ENCODE results near the gene BICDL1.
"Not testable (repeated sequence)": the region's sequence is repeated elsewhere in the genome, so short reads cannot be mapped to it uniquely, and the experiment has no call there.

BICDL1 gene

GRCh38 chr12:120013659-120014380 lies 24.8 kb downstream of the BICDL1 start:
- no peaks in the 10 kb centered on the region for H3K9me3 Mint-ChIP-seq
- peaks cover 57% of the 10 kb centered on the region for H3K36me3 Mint-ChIP-seq (ENCODE audit: insufficient read depth)
- no peaks in the 10 kb centered on the region for H3K27me3 Mint-ChIP-seq
- H3K27ac Mint-ChIP-seq: peak overlapping the region; percentile 99 to 100
- H3K4me1 Mint-ChIP-seq (ENCODE audit: low read depth in 2 of 2): peaks cover 37 to 59% of the 10 kb centered on the region in 2 donors
- ATAC-seq (replicated peaks): peak; percentile 71
- peak; percentile 44 to 55 (median 47) for DNase-seq
- peak overlapping the region; percentile 60 to 79 for H3K4me3 Mint-ChIP-seq

DNA sequence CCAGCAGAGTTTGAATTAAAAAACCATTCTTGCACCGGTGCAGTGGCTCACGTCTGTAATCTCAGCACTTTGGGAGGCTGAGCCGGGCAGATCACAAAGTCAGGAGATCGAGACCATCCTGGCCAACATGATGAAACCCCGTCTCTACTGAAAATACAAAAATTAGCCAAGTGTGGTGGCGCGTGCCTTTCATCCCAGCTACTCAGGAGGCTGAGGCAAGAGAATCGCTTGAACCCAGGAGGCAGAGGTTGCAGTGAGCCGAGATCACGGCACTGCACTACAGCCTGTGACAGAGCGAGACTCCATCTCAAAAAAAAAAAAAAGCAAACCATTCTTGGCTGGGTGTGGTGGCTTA lies 25.3 kb downstream of the BICDL1 start:
- DNase-seq; H3K9me3 Mint-ChIP-seq; H3K27me3 Mint-ChIP-seq; ATAC-seq (replicated peaks): not testable (repeated sequence)
- H3K4me1 Mint-ChIP-seq (ENCODE audit: low read depth in 2 of 2): peaks cover 37 to 54% of the 10 kb centered on the region in 2 donors
- peaks cover 51% of the 10 kb centered on the region for H3K36me3 Mint-ChIP-seq (ENCODE audit: insufficient read depth)
- peak overlapping the region; percentile 99 to 100 for H3K27ac Mint-ChIP-seq
- H3K4me3 Mint-ChIP-seq: peak overlapping the region; percentile 60 to 79

- peaks cover 44% of the 10 kb centered on the region for H3K36me3 Mint-ChIP-seq (ENCODE audit: insufficient read depth)
- H3K9me3 Mint-ChIP-seq: no peaks in the 10 kb centered on the region
- peaks cover 37 to 56% of the 10 kb centered on the region in 2 donors for H3K4me1 Mint-ChIP-seq (ENCODE audit: low read depth in 2 of 2)
- ATAC-seq (replicated peaks): no peak
- peak overlapping the region; percentile 99 to 100 for H3K27ac Mint-ChIP-seq
- peak overlapping the region; percentile 60 to 79 for H3K4me3 Mint-ChIP-seq
- no peaks in the 10 kb centered on the region for H3K27me3 Mint-ChIP-seq
- DNase-seq: peak in 1 of 3 experiments; percentile 32
Observed at GRCh38 chr12:120015313-120015712, 26.3 kb downstream of the BICDL1 start.

- Mint-ChIP-seq H3K36me3 (ENCODE audit: insufficient read depth) (peaks cover 39% of the 10 kb centered on the region), H3K4me1 (ENCODE audit: low read depth in 2 of 2) (peaks cover 34 to 49% of the 10 kb centered on the region in 2 donors), H3K27ac (peak overlapping the region; percentile 99 to 100), H3K4me3 (peak overlapping the region; percentile 44 to 60)
- not testable (repeated sequence) for H3K9me3 Mint-ChIP-seq; H3K27me3 Mint-ChIP-seq; ATAC-seq (replicated peaks); DNase-seq
Observed at GRCh38 chr12:120016199-120016598, 27.2 kb downstream of the BICDL1 start.

GRCh38 chr12:120019197-120019596 lies 30.2 kb downstream of the BICDL1 start:
- ATAC-seq (replicated peaks): no peak
- DNase-seq: no peak
- H3K27ac Mint-ChIP-seq: no peak overlapping the region
- H3K4me1 Mint-ChIP-seq (ENCODE audit: low read depth in 2 of 2): peaks cover 17 to 28% of the 10 kb centered on the region in 2 donors
- H3K27me3 Mint-ChIP-seq: no peaks in the 10 kb centered on the region
- H3K9me3 Mint-ChIP-seq: no peaks in the 10 kb centered on the region
- H3K36me3 Mint-ChIP-seq (ENCODE audit: insufficient read depth): peaks cover 11% of the 10 kb centered on the region
- H3K4me3 Mint-ChIP-seq: no peak overlapping the region

DNA sequence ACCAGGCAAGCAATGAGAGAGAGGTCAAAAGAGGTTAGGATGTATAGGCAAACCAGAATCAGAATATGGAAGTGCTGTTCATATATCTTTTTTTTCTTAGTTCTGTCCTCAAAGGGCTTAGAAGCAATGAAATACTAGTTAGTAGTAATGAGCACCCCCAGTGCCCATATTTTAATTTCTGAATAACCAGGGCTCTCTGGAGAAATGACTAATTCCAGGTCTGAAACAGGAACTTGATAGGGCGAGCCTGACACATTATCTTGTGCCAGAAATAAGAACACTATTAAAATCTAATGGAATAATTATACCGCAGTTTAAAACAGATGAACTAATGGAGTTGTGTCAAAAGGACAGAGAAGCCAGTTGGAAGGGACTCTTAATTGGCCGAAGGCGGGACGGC lies 30.9 kb downstream of the BICDL1 start:
- no peak for DNase-seq
- H3K27ac Mint-ChIP-seq: peak overlapping the region in 1 of 2 donors; percentile 6
- H3K9me3 Mint-ChIP-seq: no peaks in the 10 kb centered on the region
- ATAC-seq (replicated peaks): no peak
- peaks cover 11% of the 10 kb centered on the region for H3K36me3 Mint-ChIP-seq (ENCODE audit: insufficient read depth)
- no peak overlapping the region for H3K4me3 Mint-ChIP-seq
- H3K27me3 Mint-ChIP-seq: no peaks in the 10 kb centered on the region
- peaks cover 11 to 22% of the 10 kb centered on the region in 2 donors for H3K4me1 Mint-ChIP-seq (ENCODE audit: low read depth in 2 of 2)

GRCh38 chr12:120024193-120024592 lies 35.2 kb downstream of the BICDL1 start:
- H3K27me3 Mint-ChIP-seq: no peaks in the 10 kb centered on the region
- H3K36me3 Mint-ChIP-seq (ENCODE audit: insufficient read depth): peaks cover 11% of the 10 kb centered on the region
- peak overlapping the region; percentile 13 to 20 for H3K27ac Mint-ChIP-seq
- ATAC-seq (replicated peaks): no peak
- H3K4me1 Mint-ChIP-seq (ENCODE audit: low read depth in 2 of 2): peaks cover 0 to 13% of the 10 kb centered on the region in 2 donors
- DNase-seq: no peak
- no peaks in the 10 kb centered on the region for H3K9me3 Mint-ChIP-seq
- H3K4me3 Mint-ChIP-seq: no peak overlapping the region

DNA sequence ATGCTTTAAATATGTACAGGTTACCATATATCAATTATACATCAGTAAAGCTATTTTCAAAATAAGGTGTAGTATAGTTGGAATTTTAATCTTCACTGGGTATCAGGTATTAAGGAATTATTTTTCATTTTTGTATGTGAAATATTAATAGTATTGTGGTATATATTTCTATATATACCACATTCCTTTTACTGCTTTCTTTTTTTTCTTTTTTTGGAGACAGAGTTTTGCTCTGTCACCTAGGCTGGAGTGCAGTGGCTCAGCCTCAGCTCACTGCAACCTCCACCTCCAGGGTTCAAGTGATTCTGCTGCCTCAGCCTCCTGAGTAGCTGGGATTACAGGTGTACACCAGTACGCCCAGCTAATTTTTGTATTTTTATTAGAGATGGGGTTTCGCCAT lies 36.6 kb downstream of the BICDL1 start:
- ATAC-seq (replicated peaks) (no peak), DNase-seq (no peak)
- Mint-ChIP-seq H3K9me3 (no peaks in the 10 kb centered on the region), H3K36me3 (ENCODE audit: insufficient read depth) (peaks cover 11% of the 10 kb centered on the region), H3K27ac (peak overlapping the region in 1 of 2 donors; percentile 65), H3K4me3 (no peak overlapping the region), H3K4me1 (ENCODE audit: low read depth in 2 of 2) (peaks cover 0 to 8% of the 10 kb centered on the region in 2 donors), H3K27me3 (no peaks in the 10 kb centered on the region)

GRCh38 chr12:120032242-120032641 lies 43.2 kb downstream of the BICDL1 start:
- H3K27ac Mint-ChIP-seq: peak overlapping the region in 1 of 2 donors; percentile 17
- no peaks in the 10 kb centered on the region for H3K27me3 Mint-ChIP-seq
- DNase-seq (no peak), ATAC-seq (replicated peaks) (no peak)
- H3K9me3 Mint-ChIP-seq: no peaks in the 10 kb centered on the region
- H3K4me1 Mint-ChIP-seq (ENCODE audit: low read depth in 2 of 2): peaks cover 0 to 12% of the 10 kb centered on the region in 2 donors
- no peak overlapping the region for H3K4me3 Mint-ChIP-seq
- no peaks in the 10 kb centered on the region for H3K36me3 Mint-ChIP-seq (ENCODE audit: insufficient read depth)

GRCh38 chr12:120037851-120038250 lies 48.8 kb downstream of the BICDL1 start:
- peaks cover 5 to 17% of the 10 kb centered on the region in 2 donors for H3K4me1 Mint-ChIP-seq (ENCODE audit: low read depth in 2 of 2)
- H3K27me3 Mint-ChIP-seq: no peaks in the 10 kb centered on the region
- no peaks in the 10 kb centered on the region for H3K9me3 Mint-ChIP-seq
- no peak for ATAC-seq (replicated peaks)
- no peak overlapping the region for H3K4me3 Mint-ChIP-seq
- H3K27ac Mint-ChIP-seq: peak overlapping the region in 1 of 2 donors; percentile 13
- DNase-seq: no peak
- H3K36me3 Mint-ChIP-seq (ENCODE audit: insufficient read depth): peaks cover 11% of the 10 kb centered on the region

- Mint-ChIP-seq H3K36me3 (ENCODE audit: insufficient read depth) (peaks cover 15% of the 10 kb centered on the region), H3K4me1 (ENCODE audit: low read depth in 2 of 2) (peaks cover 5 to 13% of the 10 kb centered on the region in 2 donors), H3K4me3 (no peak overlapping the region), H3K27me3 (no peaks in the 10 kb centered on the region), H3K27ac (peak overlapping the region in 1 of 2 donors; percentile 19), H3K9me3 (no peaks in the 10 kb centered on the region)
- ATAC-seq (replicated peaks) (no peak), DNase-seq (no peak)
Observed at GRCh38 chr12:120039711-120040110, 50.7 kb downstream of the BICDL1 start.

DNA sequence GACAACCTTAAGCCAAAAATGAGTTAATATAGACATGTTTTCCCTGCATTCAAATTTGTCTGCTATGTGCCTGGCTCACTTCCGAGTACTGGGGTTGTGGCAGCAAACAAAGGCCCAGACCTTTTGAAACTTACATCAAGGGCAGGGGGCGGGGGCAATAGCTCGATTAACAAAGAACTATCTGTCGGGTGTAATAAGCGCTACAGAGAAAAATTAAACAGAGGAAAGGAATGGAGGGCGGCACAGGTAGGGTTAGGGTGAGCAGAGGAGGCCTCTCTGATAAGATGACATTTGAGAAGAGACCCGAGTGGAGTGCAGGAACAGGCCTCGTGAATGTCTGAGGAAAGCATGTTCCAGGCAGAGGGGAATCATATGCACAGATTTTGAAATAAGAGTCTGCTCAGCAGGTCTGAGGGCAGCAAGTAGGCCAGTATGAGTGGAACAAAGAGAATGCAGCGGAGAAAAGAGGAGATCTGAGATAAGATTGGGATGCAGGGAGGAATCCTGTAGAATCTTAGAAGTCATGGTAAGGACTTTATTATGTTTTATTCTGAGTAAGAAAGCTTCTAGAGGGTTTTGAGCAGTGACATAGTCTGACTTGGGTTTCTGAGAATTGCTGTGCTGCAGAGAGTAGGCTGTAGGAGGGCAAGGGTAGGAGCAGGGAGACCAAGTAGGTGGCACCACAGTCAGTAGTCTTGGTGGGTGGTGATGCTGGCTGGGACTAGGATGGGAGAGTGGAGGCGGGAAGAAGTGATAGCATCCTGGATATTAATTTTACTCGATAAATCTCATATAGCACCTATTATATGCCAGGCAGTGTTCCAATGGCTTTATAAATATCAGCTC lies 52.6 kb downstream of the BICDL1 start:
- H3K27ac Mint-ChIP-seq: peak overlapping the region; percentile 17 to 85

DNA sequence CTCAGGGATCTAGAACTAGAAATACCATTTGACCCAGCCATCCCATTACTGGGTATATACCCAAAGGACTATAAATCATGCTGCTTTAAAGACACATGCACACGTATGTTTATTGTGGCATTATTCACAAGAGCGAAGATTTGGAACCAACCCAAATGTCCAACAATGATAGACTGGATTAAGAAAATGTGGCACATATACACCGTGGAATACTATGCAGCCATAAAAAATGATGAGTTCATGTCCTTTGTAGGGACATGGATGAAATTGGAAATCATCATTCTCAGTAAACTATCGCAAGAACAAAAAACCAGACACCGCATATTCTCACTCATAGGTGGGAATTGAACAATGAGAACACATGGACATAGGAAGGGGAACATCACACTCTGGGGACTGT lies 56.3 kb downstream of the BICDL1 start:
- H3K4me1 Mint-ChIP-seq (ENCODE audit: low read depth in 2 of 2): peaks cover 22 to 48% of the 10 kb centered on the region in 2 donors
- H3K27ac Mint-ChIP-seq; ATAC-seq (replicated peaks); H3K4me3 Mint-ChIP-seq; H3K36me3 Mint-ChIP-seq (ENCODE audit: insufficient read depth); H3K9me3 Mint-ChIP-seq; H3K27me3 Mint-ChIP-seq; DNase-seq: not testable (repeated sequence)

More for the DNA sequence above, 52.6 kb downstream of the BICDL1 start:
- DNase-seq (no peak), ATAC-seq (replicated peaks) (no peak)
- Mint-ChIP-seq H3K9me3 (no peaks in the 10 kb centered on the region), H3K27me3 (no peaks in the 10 kb centered on the region), H3K4me3 (no peak overlapping the region), H3K36me3 (ENCODE audit: insufficient read depth) (peaks cover 15% of the 10 kb centered on the region), H3K4me1 (ENCODE audit: low read depth in 2 of 2) (peaks cover 7 to 18% of the 10 kb centered on the region in 2 donors)
